GM21723 (cell line): ENCODE results near the gene PDZRN3.
A peak's percentile ranks its signal among the peaks of the same experiment; 100 is the strongest.
"Not testable (repeated sequence)": the region's sequence is repeated elsewhere in the genome, so short reads cannot be mapped to it uniquely, and the experiment has no call there.

Experiments used
- ATAC-seq: cut with Tn5 transposase; IDR thresholded peaks from one replicate; pipeline ENCODE4 v1.9.1; 2021; ENCODE audit warnings: mild to moderate bottlenecking, moderate library complexity; ENCODE audit not compliant: unreplicated experiment

Gene PDZRN3

GRCh38 chr3:73470860-73471259 lies 153.9 kb downstream of the PDZRN3 start:
- ATAC-seq, result no peak

GRCh38 chr3:73469331-73469730 lies 155.4 kb downstream of the PDZRN3 start:
- ATAC-seq, result no peak

GRCh38 chr3:73467211-73467610 lies 157.5 kb downstream of the PDZRN3 start:
- no peak for ATAC-seq

- ATAC-seq, result no peak
These were observed 158.8 kb downstream of the PDZRN3 start for GRCh38 chr3:73465926-73466325.

GRCh38 chr3:73464126-73464525 lies 160.6 kb downstream of the PDZRN3 start:
- ATAC-seq, result not testable (repeated sequence)

- ATAC-seq, result no peak
These were observed 163.2 kb downstream of the PDZRN3 start for GRCh38 chr3:73461547-73461946.

GRCh38 chr3:73459711-73460110 lies 165.0 kb downstream of the PDZRN3 start:
- no peak for ATAC-seq

- ATAC-seq, result no peak
These were observed 171.1 kb downstream of the PDZRN3 start for GRCh38 chr3:73453666-73454065.

GRCh38 chr3:73452729-73453128 lies 172.0 kb downstream of the PDZRN3 start:
- ATAC-seq, result no peak

- ATAC-seq, result peak; percentile 27
These were observed 173.3 kb downstream of the PDZRN3 start for GRCh38 chr3:73451301-73451944.

- ATAC-seq, result peak; percentile 53
These were observed 175.0 kb downstream of the PDZRN3 start for GRCh38 chr3:73449774-73450173.

- peak; percentile 90 for ATAC-seq
These were observed 175.9 kb downstream of the PDZRN3 start for GRCh38 chr3:73448761-73449301.

GRCh38 chr3:73448041-73448440 lies 176.7 kb downstream of the PDZRN3 start:
- no peak for ATAC-seq

GRCh38 chr3:73447111-73447510 lies 177.6 kb downstream of the PDZRN3 start:
- ATAC-seq, result no peak

- no peak for ATAC-seq
These were observed 178.2 kb downstream of the PDZRN3 start for GRCh38 chr3:73446467-73447110.

GRCh38 chr3:73442886-73443285 lies 181.9 kb downstream of the PDZRN3 start:
- ATAC-seq, result no peak

GRCh38 chr3:73442152-73442551 lies 182.6 kb downstream of the PDZRN3 start:
- no peak for ATAC-seq

- ATAC-seq, result no peak
These were observed 186.9 kb downstream of the PDZRN3 start for GRCh38 chr3:73437828-73438227.

- no peak for ATAC-seq
These were observed 189.7 kb downstream of the PDZRN3 start for GRCh38 chr3:73435055-73435454.

GRCh38 chr3:73433687-73434086 lies 191.1 kb downstream of the PDZRN3 start:
- ATAC-seq, result no peak

GRCh38 chr3:73433079-73433478 lies 191.7 kb downstream of the PDZRN3 start:
- ATAC-seq, result no peak

- no peak for ATAC-seq
These were observed 192.1 kb downstream of the PDZRN3 start for GRCh38 chr3:73432706-73433032.
